HG03565 (cell line): ENCODE results near the gene IZUMO2.
"Not testable (repeated sequence)": the region's sequence is repeated elsewhere in the genome, so short reads cannot be mapped to it uniquely, and the experiment has no call there.

Source experiments
- ATAC-seq: cut with Tn5 transposase; IDR thresholded peaks from one replicate; pipeline ENCODE4 v1.9.1; 2021; ENCODE audit warnings: mild to moderate bottlenecking, moderate library complexity; ENCODE audit not compliant: unreplicated experiment

Gene IZUMO2

DNA sequence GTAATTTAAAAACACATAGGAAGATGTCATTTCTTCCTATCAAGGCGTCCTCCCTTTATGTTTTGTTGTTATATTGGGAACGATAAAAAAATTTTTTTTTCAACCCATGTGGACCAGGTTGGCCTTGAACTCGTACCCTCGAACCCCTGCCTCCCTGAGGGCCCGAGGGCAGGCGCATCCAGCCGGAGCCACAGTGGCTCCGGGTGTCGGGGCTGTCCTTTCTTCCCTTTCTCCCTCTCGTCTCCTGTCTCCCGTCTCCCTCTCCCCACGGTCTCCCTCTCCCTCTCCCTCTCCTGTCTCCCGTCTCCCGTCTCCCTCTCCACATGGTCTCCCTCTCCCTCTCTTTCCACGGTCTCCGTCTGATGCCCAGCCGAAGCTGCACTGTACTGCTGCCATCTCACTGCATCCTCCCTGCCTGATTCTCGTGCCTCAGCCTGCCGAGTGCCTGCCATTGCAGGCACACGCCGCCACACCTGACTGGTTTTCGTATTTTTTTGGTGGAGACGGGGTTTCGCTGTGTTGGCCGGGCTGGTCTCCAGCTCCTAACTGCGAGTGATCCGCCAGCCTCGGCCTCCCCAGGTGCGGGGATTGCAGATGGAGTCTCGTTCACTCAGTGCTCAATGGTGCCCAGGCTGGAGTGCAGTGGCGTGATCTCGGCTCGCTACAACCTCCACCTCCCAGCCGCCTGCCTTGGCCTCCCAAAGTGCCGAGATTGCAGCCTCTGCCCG lies 22.8 kb downstream of the IZUMO2 start:
- not testable (repeated sequence) for ATAC-seq

DNA sequence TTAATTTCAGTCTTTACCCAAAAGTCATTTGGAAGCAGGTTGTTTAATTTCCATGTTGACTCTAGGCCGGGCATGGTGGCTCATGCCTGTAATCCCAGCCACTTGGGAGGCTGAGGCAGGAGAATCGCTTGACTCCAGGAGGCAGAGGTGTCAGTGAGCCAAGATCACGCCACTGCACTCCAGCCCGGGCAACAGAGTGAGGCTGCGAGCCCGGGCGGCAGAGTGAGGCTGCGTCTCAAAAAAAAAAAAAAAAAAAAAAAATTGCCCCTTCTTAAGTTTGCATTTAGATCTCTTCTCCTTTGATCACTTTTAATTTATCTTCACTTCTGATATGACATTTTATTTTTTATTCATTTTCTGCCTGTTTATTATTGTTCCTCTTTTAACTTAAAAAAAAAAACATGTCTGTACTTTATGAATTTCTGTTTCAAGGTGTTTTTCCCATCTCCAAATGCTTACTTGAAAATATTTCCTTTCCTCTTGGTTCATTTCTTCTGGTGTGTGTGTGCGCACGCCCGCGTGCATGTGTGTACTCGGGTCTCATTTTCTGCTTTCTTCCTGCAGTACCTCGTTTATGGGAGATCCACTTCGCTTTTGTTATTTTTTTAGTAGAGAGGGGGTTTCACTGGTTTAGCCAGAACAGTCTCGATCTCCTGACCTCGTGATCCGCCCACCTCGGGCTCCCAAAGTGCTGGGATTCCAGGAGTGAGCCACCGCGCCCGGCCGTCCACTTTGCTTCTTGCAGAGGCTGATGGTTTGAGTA lies 26.3 kb downstream of the IZUMO2 start:
- not testable (repeated sequence) for ATAC-seq

DNA sequence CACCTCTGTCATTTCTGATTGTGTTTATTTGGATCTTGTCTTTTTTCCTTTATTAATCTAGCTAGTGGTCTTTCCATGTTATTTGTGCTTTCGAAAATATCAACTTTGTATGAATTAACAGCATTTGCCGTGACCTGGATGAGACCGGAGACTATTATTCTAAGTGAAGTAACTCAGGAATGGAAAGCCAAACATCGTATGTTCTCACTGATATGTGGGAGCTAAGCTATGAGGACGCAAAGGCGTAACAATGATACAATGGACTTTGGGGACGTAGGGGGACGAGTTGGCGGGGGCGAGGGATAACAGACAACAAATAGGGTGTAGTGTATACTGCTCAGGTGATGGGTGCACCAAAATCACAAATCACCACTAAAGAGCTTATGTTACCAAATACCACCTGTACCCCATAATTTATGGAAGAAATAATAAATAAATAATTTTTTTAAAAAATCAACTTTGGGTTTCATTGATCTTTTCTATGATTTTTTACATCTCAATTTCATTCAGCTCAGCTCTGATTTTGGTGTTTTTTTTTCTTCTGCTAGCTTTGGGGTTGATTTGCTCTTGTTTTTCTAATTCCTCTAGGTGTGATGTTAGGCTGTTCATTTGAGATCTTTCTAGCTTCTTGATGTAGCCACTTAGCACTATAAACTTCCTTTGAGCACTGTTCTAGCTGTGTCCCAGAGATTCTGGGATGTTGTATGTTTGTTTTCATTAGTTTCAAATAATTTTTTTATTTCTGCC lies 27.1 kb downstream of the IZUMO2 start:
- ATAC-seq, result not testable (repeated sequence)

DNA sequence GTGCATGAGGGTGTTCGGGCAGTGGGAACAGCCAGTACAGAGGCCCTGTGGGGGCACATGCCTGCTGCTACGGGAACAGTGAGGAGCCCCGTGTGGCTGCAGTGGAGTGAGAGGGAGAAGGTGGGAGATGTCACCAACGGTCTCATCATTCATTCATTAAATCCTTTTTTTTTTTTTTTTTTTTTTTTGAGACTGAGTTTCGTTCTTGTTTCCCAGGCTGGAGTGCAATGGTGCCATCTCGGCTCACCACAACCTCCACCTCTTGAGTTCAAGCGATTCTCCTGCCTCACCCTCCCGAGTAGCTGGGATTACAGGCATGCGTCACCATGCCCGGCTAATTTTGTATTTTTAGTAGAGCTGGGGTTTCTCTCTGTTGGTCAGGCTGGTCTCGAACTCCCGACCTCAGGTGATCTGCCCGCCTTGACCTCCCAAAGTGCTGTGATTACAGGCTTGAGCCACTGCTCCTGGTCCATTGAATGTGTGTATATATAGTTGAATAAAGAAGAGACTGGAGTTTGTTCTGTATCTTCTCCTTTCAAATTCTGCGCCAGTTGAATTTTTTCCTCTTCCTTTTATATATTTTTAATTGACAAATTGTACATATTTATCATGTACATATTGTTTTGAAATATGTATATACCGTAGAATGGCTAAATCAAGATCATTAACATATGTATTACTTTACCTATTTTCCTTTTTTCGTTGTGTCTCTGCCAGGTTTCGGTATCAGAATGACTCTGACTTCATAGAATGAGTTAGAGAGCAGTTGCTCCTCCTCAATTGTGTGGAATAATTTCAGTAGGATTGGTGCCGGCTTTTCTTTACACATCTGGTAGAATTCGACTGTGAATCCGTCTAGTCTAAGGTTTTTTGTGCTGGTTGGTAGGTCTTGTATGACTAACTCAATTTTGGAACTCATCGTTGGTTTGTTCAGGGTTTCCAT lies 28.0 kb downstream of the IZUMO2 start:
- ATAC-seq, result not testable (repeated sequence)

DNA sequence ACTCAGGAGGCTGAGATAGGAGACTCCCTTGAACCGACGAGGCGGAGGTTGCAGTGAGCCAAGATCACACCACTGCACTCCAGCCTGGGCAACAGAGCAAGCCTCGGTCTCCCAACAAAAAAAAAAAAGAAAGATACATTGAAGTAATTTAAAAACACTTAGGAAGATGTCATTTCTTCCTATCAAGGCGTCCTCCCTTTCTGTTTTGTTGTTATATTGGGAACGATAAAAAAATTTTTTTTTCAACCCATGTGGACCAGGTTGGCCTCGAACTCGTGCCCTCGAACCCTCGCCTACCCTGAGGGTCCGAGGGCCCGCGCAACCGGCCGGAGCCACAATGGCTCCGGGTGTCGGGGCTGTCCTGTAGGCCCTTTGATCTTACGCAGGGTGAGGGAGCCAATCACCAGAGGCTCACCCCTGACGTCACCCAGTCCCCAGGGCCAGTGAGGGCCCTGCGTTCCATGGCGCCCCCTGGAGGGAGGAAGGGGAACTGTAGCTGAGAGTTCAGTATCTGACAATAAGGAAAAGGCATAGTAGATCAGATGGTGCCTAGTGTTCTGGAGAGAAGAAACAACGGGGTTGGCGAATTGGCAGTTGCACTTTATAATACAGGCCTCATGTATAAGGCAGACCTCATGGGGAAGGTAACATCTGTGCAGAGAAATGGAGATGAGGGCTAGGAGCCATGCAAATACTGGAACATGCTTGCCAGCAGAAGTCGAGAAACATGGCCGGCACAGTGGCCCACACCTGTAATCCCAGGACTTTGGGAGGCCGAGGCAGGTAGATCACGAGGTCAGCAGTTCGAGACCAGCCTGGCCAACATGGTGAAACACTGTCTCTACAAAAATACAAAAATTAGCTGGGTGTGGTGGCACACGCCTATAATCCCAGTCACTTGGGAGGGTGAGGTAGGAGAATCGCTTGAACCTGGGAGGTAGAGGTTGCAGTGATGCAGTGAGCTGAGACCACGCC lies 29.3 kb downstream of the IZUMO2 start:
- not testable (repeated sequence) for ATAC-seq

DNA sequence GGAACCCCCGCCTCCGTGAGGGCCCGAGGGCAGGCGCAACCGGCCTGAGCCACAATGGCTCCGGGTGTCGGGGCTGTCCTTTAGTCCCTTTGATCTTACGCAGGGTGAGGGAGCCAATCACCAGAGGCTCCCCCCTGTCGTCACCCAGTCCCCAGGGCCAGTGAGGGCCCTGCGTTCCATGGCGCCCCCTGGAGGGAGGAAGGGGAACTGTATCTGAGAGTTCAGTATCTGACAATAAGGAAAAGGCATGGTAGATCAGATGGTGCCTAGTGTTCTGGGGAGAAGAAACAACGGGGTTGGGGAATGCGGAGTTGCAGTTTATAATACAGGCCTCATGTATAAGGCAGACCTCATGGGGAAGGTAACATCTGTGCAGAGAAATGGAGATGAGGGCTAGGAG lies 59.1 kb downstream of the IZUMO2 start:
- not testable (repeated sequence) for ATAC-seq

DNA sequence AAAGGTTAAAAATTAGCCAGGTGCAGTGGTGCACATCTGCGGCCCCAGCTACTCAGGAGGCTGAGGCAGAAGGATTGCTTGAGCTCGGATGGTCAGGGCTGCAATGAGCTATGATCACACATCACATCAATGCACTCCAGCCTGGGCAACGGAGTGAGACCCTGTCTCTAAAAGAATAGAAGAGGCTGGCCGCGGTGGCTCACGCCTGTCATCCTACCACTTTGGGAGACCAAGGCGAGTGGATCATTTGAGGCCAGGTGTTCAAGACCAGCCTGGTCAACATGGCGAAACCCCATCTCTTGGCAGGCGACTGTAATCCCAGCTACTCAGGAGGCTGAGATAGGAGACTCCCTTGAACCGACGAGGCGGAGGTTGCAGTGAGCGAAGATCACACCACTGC lies 59.7 kb downstream of the IZUMO2 start:
- not testable (repeated sequence) for ATAC-seq
